ENCODE measurements around the gene GPR156. TPM values are rescaled to one million over a fixed set of nuclear protein-coding genes. Genes with fewer than 3 reads are reported as not detected.

The GPR156 gene
- polyA plus RNA-seq, 10 donors = 0.88 to 2.2 (median 1.2) TPM

DNA sequence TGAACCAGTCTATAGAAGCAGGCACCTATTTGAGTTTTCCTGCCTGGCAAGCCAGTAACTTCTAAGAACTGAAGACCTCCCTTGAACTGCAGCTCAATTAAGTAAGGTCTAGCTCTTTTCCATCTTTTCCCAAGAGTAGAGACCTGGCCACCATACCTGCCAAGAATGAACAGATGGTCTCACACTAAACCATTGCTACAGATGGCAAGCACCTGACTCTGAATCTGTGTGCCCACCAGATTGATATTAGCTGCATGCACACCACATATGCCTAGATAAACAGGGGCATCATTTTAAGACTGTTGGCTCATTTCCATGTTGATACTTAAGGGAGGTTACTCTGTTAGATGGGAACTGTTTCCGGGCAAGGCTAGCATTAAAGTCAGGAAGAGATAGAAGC lies 156.0 kb downstream of the GPR156 start:
- DNase-seq = no peak

DNA sequence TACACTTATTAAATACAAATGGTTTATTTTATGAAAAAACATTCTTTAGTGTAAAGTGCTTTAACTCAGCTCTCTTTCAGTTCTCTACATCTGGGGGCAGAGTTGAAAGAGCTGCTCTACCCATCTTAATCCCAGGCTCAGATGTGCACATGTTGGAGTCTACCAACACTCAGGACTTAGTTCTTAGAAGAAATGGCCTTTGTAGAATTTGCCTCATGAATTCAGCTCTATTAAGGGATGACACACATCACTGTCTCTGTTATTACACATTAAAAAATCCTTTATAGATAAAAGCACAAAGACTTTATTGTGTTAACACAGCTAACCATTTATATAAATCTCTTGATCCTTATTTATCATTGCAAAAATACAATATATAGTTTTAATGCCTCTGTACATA lies 159.0 kb downstream of the GPR156 start:
- no peak for DNase-seq

DNA sequence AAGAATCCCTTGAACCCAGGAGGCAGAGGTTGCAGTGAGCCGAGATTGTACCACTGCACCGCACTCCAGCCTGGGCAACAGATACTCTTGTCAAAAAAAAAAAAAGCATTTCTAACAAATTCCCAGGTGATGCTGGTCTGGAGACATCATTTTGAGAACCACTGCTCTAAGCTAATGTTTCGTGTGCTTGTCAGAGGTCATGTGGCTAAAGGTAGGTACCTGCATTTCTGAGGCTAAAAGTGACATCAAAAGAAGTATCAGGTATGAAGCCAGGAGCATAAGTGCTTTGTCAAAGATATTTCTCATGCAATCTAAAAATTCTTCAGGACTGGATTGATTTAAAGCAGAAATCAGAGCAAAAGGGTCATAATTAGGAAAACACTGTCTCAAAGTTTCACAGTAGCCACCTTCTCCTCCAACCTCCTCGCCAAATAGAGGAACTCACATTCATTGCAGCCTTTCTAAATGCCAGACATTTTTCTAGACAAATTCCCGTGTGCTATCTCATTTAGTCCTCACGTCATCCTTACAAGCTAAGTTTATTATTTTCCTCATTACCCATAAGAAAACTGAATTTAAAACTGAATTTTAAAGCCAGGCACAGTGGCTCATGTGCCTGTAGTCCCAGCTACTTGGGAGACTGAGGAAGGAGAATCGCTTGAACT lies 165.0 kb downstream of the GPR156 start:
- no peak for DNase-seq

Other genes with a start within 250 kb of the GPR156 start
- gene GSK3B, start 190.8 kb downstream of the GPR156 start, polyA plus RNA-seq (ENCODE audit: insufficient read length in 10 of 10) = 10 to 100 TPM; 21.6 to 34.3 (median 28.3) TPM
- gene LRRC58, start 64.1 kb upstream of the GPR156 start, polyA plus RNA-seq (ENCODE audit: insufficient read length in 10 of 10) = 10 to 100 TPM in 9 of 10 donors, 1 to 10 TPM in 1; 8.8 to 19.3 (median 15.3) TPM
- 1,000 to 10,000 TPM in 3 of 10 donors, 100 to 1,000 TPM in 7; 611 to 1,193 (median 791) TPM for gene FSTL1, start 165.8 kb upstream of the GPR156 start, polyA plus RNA-seq (ENCODE audit: insufficient read length in 10 of 10)

Measured in muscle of back (tissue), 11 donors.